ENCODE data around the gene DNAJC12. TPM values are rescaled to one million over a fixed set of nuclear protein-coding genes. Genes with fewer than 3 reads are reported as not detected.

Gene DNAJC12
- total RNA-seq, 1 experiment from 2014 or later, result 15.5 TPM

DNA sequence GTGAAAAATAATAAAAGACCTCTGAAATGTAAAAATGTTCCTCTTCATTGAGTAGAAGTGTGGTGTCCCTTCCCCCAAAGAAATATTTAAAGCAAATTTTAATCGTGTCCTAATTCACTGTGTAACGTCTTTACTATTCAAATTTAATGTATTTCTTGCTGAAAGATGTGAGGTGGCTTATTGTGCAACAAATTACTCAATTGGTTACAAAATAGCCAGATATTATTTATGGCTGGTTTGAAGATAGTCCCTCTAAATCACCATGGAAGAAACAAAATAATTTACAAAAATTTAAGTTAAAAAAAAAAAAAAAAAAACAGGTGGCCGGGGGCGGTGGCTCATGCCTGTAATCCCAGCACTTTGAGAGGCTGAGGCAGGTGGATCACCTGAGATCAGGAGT, 43.7 kb downstream of the DNAJC12 start:
- no peaks in the 10 kb centered on the region for H3K79me2 ChIP-seq (ENCODE audit: low read length)
- no peaks in the 10 kb centered on the region for H3F3A ChIP-seq (ENCODE audit: low read length, unreplicated experiment)
- H3K36me3 ChIP-seq (ENCODE audit: low read depth, low read length), result no peaks in the 10 kb centered on the region
- POLR2A ChIA-PET (ENCODE audit: unreplicated experiment), result no interaction called here
- H3K9ac ChIP-seq (ENCODE audit: low read length), result no peak overlapping the region
- H3K9me3 ChIP-seq (ENCODE audit: low read length), result no peaks in the 10 kb centered on the region
- CTCF ChIA-PET, result no interaction called here
- H3K9me2 ChIP-seq (replicated peaks; ENCODE audit: low read length), result no peaks in the 10 kb centered on the region
- H2AFZ ChIP-seq (ENCODE audit: low read length), result no peak overlapping the region
- no peak for ATAC-seq
- H3K4me1 ChIP-seq (ENCODE audit: insufficient read depth, low read length), result no peaks in the 10 kb centered on the region
- no peaks in the 10 kb centered on the region for H3K27me3 ChIP-seq (ENCODE audit: low read length)
- intact Hi-C loops (cut with micrococcal nuclease), result no loop called here
- TF ChIP-seq EZH2phosphoT487 (IDR thresholded peaks at IDR 0.05; ENCODE audit: borderline replicate concordance, low read length) (no peak), EZH2 (IDR thresholded peaks at IDR 0.05; ENCODE audit: low read length, unreplicated experiment) (no peak)
- TF ChIP-seq, protein P1, sequence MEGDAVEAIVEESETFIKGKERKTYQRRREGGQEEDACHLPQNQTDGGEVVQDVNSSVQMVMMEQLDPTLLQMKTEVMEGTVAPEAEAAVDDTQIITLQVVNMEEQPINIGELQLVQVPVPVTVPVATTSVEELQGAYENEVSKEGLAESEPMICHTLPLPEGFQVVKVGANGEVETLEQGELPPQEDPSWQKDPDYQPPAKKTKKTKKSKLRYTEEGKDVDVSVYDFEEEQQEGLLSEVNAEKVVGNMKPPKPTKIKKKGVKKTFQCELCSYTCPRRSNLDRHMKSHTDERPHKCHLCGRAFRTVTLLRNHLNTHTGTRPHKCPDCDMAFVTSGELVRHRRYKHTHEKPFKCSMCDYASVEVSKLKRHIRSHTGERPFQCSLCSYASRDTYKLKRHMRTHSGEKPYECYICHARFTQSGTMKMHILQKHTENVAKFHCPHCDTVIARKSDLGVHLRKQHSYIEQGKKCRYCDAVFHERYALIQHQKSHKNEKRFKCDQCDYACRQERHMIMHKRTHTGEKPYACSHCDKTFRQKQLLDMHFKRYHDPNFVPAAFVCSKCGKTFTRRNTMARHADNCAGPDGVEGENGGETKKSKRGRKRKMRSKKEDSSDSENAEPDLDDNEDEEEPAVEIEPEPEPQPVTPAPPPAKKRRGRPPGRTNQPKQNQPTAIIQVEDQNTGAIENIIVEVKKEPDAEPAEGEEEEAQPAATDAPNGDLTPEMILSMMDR (conservative IDR thresholded peaks at IDR 0.05; ENCODE audit: low read depth, low read length), result no peak
- no peak overlapping the region for H3K27ac ChIP-seq (ENCODE audit: low read length)
- no TSS peak for BruUV-seq (replicated peaks)
- DNase-seq, result no peak
- H4K20me1 ChIP-seq (ENCODE audit: low read length), result no peaks in the 10 kb centered on the region
- no peak overlapping the region for H3K4me2 ChIP-seq (ENCODE audit: low read length)
- H3K4me3 ChIP-seq (ENCODE audit: low read length), result no peak overlapping the region

DNA sequence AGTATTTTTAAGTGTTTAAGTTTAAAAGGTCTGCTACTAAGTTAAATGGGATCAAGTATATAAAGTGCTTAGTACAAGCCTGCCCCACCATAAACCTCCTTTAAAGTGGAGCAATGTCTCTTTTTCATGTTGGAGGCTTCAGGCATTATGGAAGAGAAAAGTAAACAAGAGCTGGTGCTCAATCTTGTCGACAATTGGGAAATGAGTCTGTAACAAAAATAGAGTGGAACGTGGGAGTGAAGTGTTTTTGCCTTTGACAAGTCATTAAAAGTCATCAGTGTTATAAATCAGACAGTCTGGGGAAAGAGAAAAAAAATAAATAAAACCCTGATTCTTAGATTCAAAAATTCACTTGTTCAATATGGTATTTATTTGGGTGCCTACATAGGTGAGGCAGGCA, 44.7 kb downstream of the DNAJC12 start:
- H3K27me3 ChIP-seq (ENCODE audit: low read length), result no peaks in the 10 kb centered on the region
- BruUV-seq (replicated peaks), result no TSS peak
- CTCF ChIA-PET, result no interaction called here

DNA sequence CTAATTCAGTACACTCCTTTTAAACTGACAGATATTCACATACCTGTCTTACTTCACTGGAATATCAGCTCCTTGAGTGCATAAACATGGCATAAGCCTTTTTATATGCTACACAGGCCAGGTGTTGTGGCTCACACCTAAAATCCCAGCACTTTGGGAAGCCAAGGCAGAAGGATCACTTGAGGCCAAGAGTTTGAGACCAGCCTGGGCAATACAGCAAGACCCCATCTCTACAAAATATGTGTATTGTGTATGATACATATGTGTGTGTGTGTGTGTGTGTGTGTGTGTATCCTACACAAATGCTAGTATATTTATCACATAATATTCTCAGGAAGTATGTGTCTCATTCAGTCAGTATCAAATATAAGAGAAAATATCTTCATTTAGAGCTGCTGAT, 45.3 kb downstream of the DNAJC12 start:
- no peaks in the 10 kb centered on the region for H3F3A ChIP-seq (ENCODE audit: low read length, unreplicated experiment)
- TF ChIP-seq EZH2 (IDR thresholded peaks at IDR 0.05; ENCODE audit: low read length, unreplicated experiment) (no peak), EZH2phosphoT487 (IDR thresholded peaks at IDR 0.05; ENCODE audit: borderline replicate concordance, low read length) (no peak)
- TF ChIP-seq, protein P1 (conservative IDR thresholded peaks at IDR 0.05; ENCODE audit: low read depth, low read length), result no peak
- no peak overlapping the region for H3K27ac ChIP-seq (ENCODE audit: low read length)
- no TSS peak for BruUV-seq (replicated peaks)
- H2AFZ ChIP-seq (ENCODE audit: low read length), result no peak overlapping the region
- no peaks in the 10 kb centered on the region for H4K20me1 ChIP-seq (ENCODE audit: low read length)
- H3K4me1 ChIP-seq (ENCODE audit: insufficient read depth, low read length), result peaks cover 8% of the 10 kb centered on the region; the same call in 1 of the 2 replicates
- H3K9me2 ChIP-seq (replicated peaks; ENCODE audit: low read length), result no peaks in the 10 kb centered on the region
- no peaks in the 10 kb centered on the region for H3K27me3 ChIP-seq (ENCODE audit: low read length)
- H3K36me3 ChIP-seq (ENCODE audit: low read depth, low read length), result no peaks in the 10 kb centered on the region
- H3K4me2 ChIP-seq (ENCODE audit: low read length), result no peak overlapping the region
- no peak for DNase-seq
- CTCF ChIA-PET, result no interaction called here
- POLR2A ChIA-PET (ENCODE audit: unreplicated experiment), result interaction anchor here (0.7 kb wide), 1 partner anchor 56 kb away, joined by 3 read pairs; no protein-coding TSS in a partner anchor
- no peaks in the 10 kb centered on the region for H3K79me2 ChIP-seq (ENCODE audit: low read length)
- no peak for ATAC-seq
- no peak overlapping the region for H3K4me3 ChIP-seq (ENCODE audit: low read length)
- H3K9me3 ChIP-seq (ENCODE audit: low read length), result no peaks in the 10 kb centered on the region
- no peak overlapping the region for H3K9ac ChIP-seq (ENCODE audit: low read length)
- intact Hi-C loops (cut with micrococcal nuclease), result no loop called here

More for the DNA sequence above, 44.7 kb downstream of the DNAJC12 start:
- no peaks in the 10 kb centered on the region for H3F3A ChIP-seq (ENCODE audit: low read length, unreplicated experiment)
- H3K9me3 ChIP-seq (ENCODE audit: low read length), result no peaks in the 10 kb centered on the region
- H3K4me3 ChIP-seq (ENCODE audit: low read length), result no peak overlapping the region
- no peaks in the 10 kb centered on the region for H4K20me1 ChIP-seq (ENCODE audit: low read length)
- H3K9ac ChIP-seq (ENCODE audit: low read length), result no peak overlapping the region
- DNase-seq (no peak), ATAC-seq (no peak)
- H3K27ac ChIP-seq (ENCODE audit: low read length), result no peak overlapping the region
- no peaks in the 10 kb centered on the region for H3K79me2 ChIP-seq (ENCODE audit: low read length)
- H3K4me2 ChIP-seq (ENCODE audit: low read length), result no peak overlapping the region
- TF ChIP-seq, protein P1 (conservative IDR thresholded peaks at IDR 0.05; ENCODE audit: low read depth, low read length), result no peak
- TF ChIP-seq EZH2phosphoT487 (IDR thresholded peaks at IDR 0.05; ENCODE audit: borderline replicate concordance, low read length), result no peak
- TF ChIP-seq EZH2 (IDR thresholded peaks at IDR 0.05; ENCODE audit: low read length, unreplicated experiment), result no peak
- peaks cover 5% of the 10 kb centered on the region; the same call in 1 of the 2 replicates for H3K4me1 ChIP-seq (ENCODE audit: insufficient read depth, low read length)
- POLR2A ChIA-PET (ENCODE audit: unreplicated experiment), result interaction anchor here (0.7 kb wide), 1 partner anchor 55 kb away, joined by 3 read pairs; no protein-coding TSS in a partner anchor
- 0 out of 2 replicates have a peak overlapping the region, but pooled peaks have one; percentile 14 for H2AFZ ChIP-seq (ENCODE audit: low read length)
- intact Hi-C loops (cut with micrococcal nuclease), result no loop called here
- H3K9me2 ChIP-seq (replicated peaks; ENCODE audit: low read length), result no peaks in the 10 kb centered on the region
- no peaks in the 10 kb centered on the region for H3K36me3 ChIP-seq (ENCODE audit: low read depth, low read length)

All from PC-3 (cell line).